ENCODE results near the gene SPNS3. TPM values are rescaled to one million over a fixed set of nuclear protein-coding genes. Genes with fewer than 3 reads are reported as not detected.

Gene SPNS3
- total and polyA plus RNA-seq, 10 of the 15 experiments (the other 5 are each of a cell fraction or from before 2014, with no cell fraction given) = 0.16 to 2.6 (median 0.97) TPM

- TF ChIP-seq POLR2AphosphoS2 (IDR thresholded peaks at IDR 0.05; ENCODE audit: low read depth, low read length) (no peak), CREB1 (IDR thresholded peaks at IDR 0.05; ENCODE audit: low read depth) (no peak), BRCA1 (IDR thresholded peaks at IDR 0.05; ENCODE audit: low read depth, low read length) (no peak), NBN (IDR thresholded peaks at IDR 0.05) (no peak), TCF7 (IDR thresholded peaks at IDR 0.05; ENCODE audit: borderline replicate concordance) (no peak), TCF3 (IDR thresholded peaks at IDR 0.05; ENCODE audit: borderline replicate concordance, insufficient read depth, low read depth, low read length) (peak; percentile 91), SREBF1 (IDR thresholded peaks at IDR 0.05; ENCODE audit: low read length) (no peak), EZH2 (IDR thresholded peaks at IDR 0.05; ENCODE audit: borderline replicate concordance, control insufficient read depth, low read depth, low read length) (no peak), TBL1XR1 (IDR thresholded peaks at IDR 0.05; ENCODE audit: low read depth, low read length) (no peak), POU2F2 (IDR thresholded peaks at IDR 0.05; ENCODE audit: borderline replicate concordance, low read depth, low read length) (no peak), ATF7 (IDR thresholded peaks at IDR 0.05; ENCODE audit: low read depth) (no peak), SUZ12 (IDR thresholded peaks at IDR 0.05; ENCODE audit: unreplicated experiment) (no peak), TCF12 (IDR thresholded peaks at IDR 0.05; ENCODE audit: low read depth, low read length) (no peak), CUX1 (IDR thresholded peaks at IDR 0.05; ENCODE audit: insufficient replicate concordance, low read depth, low read length) (no peak)
These were observed 78.7 kb downstream of the SPNS3 start (continued) for GRCh38 chr17:4512156-4513112.
